HL-60 (cell line): ENCODE measurements around the gene TXNIP.

Experiments
- GABPA ChIP-seq: IDR thresholded peaks from 2 replicates; pipeline ENCODE4 v1.6.1; 2012; ENCODE audit warnings: low read depth
- SPI1 ChIP-seq: IDR thresholded peaks from 2 replicates; pipeline ENCODE4 v1.6.1; 2012; ENCODE audit warnings: low read depth, mild to moderate bottlenecking, borderline replicate concordance
- TF ChIP-seq, protein P1 (sequence below): IDR thresholded peaks from one replicate; pipeline ENCODE4 v1.5.1; 2011; ENCODE audit warnings: low read length, control low read depth, inconsistent platforms; ENCODE audit not compliant: insufficient read depth

DNA sequence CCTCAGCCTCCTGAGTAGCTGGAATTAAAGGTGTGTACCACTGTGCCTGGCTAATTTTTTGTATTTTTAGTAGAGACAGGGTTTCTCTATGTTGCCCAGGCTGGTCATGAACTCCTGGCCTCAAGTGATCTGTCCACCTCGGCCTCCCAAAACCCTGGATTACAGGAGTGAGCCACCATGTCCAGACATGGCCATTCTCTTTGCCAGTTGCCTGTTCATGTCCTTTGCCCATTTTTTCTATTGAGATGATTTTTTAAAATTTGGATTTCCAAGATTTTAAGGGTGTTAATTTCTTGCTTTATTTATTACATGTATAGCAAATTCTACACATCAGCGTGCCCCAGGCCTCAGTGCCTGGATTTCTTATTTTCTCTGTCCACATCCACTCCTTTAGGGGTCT, 29.1 kb downstream of the TXNIP start:
- TF ChIP-seq, protein P1, sequence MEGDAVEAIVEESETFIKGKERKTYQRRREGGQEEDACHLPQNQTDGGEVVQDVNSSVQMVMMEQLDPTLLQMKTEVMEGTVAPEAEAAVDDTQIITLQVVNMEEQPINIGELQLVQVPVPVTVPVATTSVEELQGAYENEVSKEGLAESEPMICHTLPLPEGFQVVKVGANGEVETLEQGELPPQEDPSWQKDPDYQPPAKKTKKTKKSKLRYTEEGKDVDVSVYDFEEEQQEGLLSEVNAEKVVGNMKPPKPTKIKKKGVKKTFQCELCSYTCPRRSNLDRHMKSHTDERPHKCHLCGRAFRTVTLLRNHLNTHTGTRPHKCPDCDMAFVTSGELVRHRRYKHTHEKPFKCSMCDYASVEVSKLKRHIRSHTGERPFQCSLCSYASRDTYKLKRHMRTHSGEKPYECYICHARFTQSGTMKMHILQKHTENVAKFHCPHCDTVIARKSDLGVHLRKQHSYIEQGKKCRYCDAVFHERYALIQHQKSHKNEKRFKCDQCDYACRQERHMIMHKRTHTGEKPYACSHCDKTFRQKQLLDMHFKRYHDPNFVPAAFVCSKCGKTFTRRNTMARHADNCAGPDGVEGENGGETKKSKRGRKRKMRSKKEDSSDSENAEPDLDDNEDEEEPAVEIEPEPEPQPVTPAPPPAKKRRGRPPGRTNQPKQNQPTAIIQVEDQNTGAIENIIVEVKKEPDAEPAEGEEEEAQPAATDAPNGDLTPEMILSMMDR: no peak
- TF ChIP-seq SPI1 (no peak), GABPA (no peak)
